Testis (tissue), 3 donors: ENCODE results near the gene IGFBP6. TPM values are rescaled to one million over a fixed set of nuclear protein-coding genes. Genes with fewer than 3 reads are reported as not detected.
A peak's percentile ranks its signal among the peaks of the same experiment; 100 is the strongest.

ENCODE experiments used
- DNase-seq: peaks from one replicate; pipeline ENCODE4 v3.0.0-alpha.2; 2019
- H3K27ac ChIP-seq, 2 donors: fragments of 200-600 bp; sonication (generic); one replicate each; pipeline ENCODE4 v1.5.1; 2019
- H3K27me3 ChIP-seq: fragments of 200-600 bp; sonication (generic); one replicate; pipeline ENCODE4 v1.5.1; 2019
- H3K36me3 ChIP-seq: fragments of 200-600 bp; sonication (generic); one replicate; pipeline ENCODE4 v1.5.1; 2017; ENCODE audit warnings: low read depth; ENCODE audit errors: missing control alignments
- H3K4me1 ChIP-seq: fragments of 200-600 bp; sonication (generic); one replicate; pipeline ENCODE4 v1.5.1; 2019
- H3K4me3 ChIP-seq, 2 donors: fragments of 200-600 bp; sonication (generic); one replicate each; pipeline ENCODE4 v1.5.1; 2017 to 2019
- H3K9me3 ChIP-seq: fragments of 200-600 bp; sonication (generic); one replicate; pipeline ENCODE4 v1.5.1; 2017
- POLR2A ChIP-seq: fragments of 450-650 bp; IDR thresholded peaks from one replicate; pipeline ENCODE4 v1.6.1; 2017; ENCODE audit warnings: antibody characterized with exemption, mild to moderate bottlenecking, moderate library complexity
- WGBS, 2 donors: methylation state at CpG; one replicate each; pipeline ENCODE4 v1.1.5; 2018; 5-methylcytosine and 5-hydroxymethylcytosine counted together
- intact Hi-C: fragments of 100-400 bp; cut with DNase I; formaldehyde crosslinking; loops from one replicate; pipeline ENCODE4 v1.15.1; 2023; ENCODE audit warnings: low total_unique reads
- polyA plus RNA-seq: library from polyadenylated mRNA; stranded (reverse); fragments of 350-450 nt; fragmentation: Illumina TruSeq; extraction: RNeasy Lipid Tissue Mini Kit (QIAGEN cat#74804); gene quantifications from one replicate; pipeline ENCODE4 v1.2.3, GENCODE V29; 2014; ENCODE audit warnings: low read depth, low replicate concordance; ENCODE audit not compliant: insufficient read depth
- total RNA-seq, 2 donors: library from RNA; depleted of rRNA; stranded (reverse); fragments of >200 nt; gene quantifications; one replicate each; pipeline ENCODE4 v1.2.3, GENCODE V29; 2016
- TF ChIP-seq, protein P1 (sequence below), 3 experiments: fragments of 450-650 bp in 2 of 3; fragments of 200-600 bp in 1 of 3; sonication (generic) in 1 of 3; IDR thresholded peaks; one replicate each; pipeline ENCODE4 v1.5.1; 2016 to 2019; ENCODE audit warnings: antibody characterized with exemption in 3 of 3, mild to moderate bottlenecking in 2 of 3, moderate library complexity in 1 of 3

IGFBP6 gene
- total and polyA plus RNA-seq, 3 donors from 2014 or later: 121 to 261 (median 185) TPM

DNA sequence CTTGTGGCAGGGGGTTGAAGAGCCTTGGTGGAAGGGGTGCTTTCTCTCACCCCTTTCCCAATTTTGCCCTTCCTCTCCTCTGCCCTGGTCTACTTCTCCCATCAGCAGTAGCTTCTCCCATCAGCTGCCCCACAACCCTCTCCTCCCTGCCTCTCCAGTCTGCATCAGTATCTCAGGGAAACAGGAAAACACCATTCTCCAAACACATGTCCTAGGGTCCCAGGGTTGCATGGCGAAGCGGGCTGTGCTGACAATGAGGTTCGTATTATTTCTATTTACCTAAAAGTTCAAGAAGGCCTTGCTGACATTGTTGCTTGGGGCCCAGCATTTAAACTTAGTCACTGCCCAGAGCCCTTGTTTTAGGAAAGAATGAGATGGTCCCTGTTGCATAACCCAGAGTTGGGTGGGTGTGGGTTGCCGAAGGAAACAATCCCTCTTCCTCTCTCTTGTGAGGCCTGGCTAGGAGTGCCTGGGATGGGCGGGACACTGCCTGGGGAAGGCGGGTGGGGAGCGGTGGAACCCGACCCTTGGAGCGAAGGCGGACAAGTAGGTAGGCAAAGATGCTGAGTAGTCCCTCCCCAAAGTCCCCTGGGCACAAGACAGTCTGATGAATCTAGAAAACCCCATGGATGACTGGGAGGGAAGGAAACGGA, 1.3 kb upstream of the IGFBP6 start:
- no peaks in the 10 kb centered on the region for H3K36me3 ChIP-seq
- peak overlapping the region in 1 of 2 donors; percentile 65 for H3K4me3 ChIP-seq
- peaks cover 12% of the 10 kb centered on the region for H3K4me1 ChIP-seq
- H3K27me3 ChIP-seq: no peaks in the 10 kb centered on the region
- TF ChIP-seq, protein P1, sequence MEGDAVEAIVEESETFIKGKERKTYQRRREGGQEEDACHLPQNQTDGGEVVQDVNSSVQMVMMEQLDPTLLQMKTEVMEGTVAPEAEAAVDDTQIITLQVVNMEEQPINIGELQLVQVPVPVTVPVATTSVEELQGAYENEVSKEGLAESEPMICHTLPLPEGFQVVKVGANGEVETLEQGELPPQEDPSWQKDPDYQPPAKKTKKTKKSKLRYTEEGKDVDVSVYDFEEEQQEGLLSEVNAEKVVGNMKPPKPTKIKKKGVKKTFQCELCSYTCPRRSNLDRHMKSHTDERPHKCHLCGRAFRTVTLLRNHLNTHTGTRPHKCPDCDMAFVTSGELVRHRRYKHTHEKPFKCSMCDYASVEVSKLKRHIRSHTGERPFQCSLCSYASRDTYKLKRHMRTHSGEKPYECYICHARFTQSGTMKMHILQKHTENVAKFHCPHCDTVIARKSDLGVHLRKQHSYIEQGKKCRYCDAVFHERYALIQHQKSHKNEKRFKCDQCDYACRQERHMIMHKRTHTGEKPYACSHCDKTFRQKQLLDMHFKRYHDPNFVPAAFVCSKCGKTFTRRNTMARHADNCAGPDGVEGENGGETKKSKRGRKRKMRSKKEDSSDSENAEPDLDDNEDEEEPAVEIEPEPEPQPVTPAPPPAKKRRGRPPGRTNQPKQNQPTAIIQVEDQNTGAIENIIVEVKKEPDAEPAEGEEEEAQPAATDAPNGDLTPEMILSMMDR (IDR thresholded peaks at IDR 0.05): no peak
- TF ChIP-seq POLR2A: no peak
- intact Hi-C loops: loop anchor here (2.0 kb wide), 1 partner anchor 25 kb away; no protein-coding TSS in a partner anchor
- no peaks in the 10 kb centered on the region for H3K9me3 ChIP-seq
- H3K27ac ChIP-seq: peak overlapping the region; percentile 45 to 87
- 21 to 26% methylated on average over 11 of the region's 11 CpGs for WGBS, 2 donors
- DNase-seq: peak; percentile 78

DNA sequence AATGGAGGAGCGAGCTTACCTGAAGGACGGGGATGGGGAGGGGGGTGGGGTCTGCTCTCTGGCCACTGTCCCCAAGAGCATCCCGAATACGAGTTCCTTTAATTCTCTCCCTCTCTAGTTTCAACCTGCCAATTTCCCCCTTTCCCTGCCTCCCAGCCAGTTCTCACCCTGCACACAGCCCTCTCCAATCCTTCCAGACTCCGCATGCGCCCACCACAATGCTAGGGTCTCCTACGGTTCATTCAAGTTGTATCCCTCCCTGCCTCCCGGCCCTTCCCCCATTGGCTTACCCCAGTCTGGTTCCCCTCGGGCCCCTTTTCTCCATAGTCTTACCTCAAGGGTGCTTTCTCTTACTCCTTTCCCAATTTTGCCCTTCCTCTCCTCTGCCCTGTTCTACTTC, 708 bp upstream of the IGFBP6 start:
- no peaks in the 10 kb centered on the region for H3K9me3 ChIP-seq
- TF ChIP-seq POLR2A: no peak
- TF ChIP-seq, protein P1 (IDR thresholded peaks at IDR 0.05): no peak
- intact Hi-C loops: loop anchor here (2.0 kb wide), 1 partner anchor 26 kb away; no protein-coding TSS in a partner anchor
- H3K36me3 ChIP-seq: no peaks in the 10 kb centered on the region
- H3K4me3 ChIP-seq: peak overlapping the region; percentile 64 to 65
- peaks cover 12% of the 10 kb centered on the region for H3K4me1 ChIP-seq
- DNase-seq: no peak
- 13 to 14% methylated on average over 9 of the region's 9 CpGs for WGBS, 2 donors
- H3K27ac ChIP-seq: peak overlapping the region; percentile 45 to 87
- no peaks in the 10 kb centered on the region for H3K27me3 ChIP-seq

GRCh38 chr12:53097207-53097563, 282 bp upstream of the IGFBP6 start:
- intact Hi-C loops: loop anchor here (2.0 kb wide), 1 partner anchor 26 kb away; no protein-coding TSS in a partner anchor
- Histone ChIP-seq H3K36me3 (no peaks in the 10 kb centered on the region), H3K9me3 (no peaks in the 10 kb centered on the region), H3K4me3 (peak overlapping the region; percentile 64 to 65), H3K27ac (peak overlapping the region; percentile 45 to 87), H3K4me1 (peaks cover 12% of the 10 kb centered on the region), H3K27me3 (no peaks in the 10 kb centered on the region)
- whole genome bisulfite sequencing, 2 donors: 1 to 4% methylated on average over 9 of the region's 9 CpGs
- TF ChIP-seq, protein P1 (IDR thresholded peaks at IDR 0.05): no peak
- no peak for TF ChIP-seq POLR2A
- peak; percentile 40 for DNase-seq

DNA sequence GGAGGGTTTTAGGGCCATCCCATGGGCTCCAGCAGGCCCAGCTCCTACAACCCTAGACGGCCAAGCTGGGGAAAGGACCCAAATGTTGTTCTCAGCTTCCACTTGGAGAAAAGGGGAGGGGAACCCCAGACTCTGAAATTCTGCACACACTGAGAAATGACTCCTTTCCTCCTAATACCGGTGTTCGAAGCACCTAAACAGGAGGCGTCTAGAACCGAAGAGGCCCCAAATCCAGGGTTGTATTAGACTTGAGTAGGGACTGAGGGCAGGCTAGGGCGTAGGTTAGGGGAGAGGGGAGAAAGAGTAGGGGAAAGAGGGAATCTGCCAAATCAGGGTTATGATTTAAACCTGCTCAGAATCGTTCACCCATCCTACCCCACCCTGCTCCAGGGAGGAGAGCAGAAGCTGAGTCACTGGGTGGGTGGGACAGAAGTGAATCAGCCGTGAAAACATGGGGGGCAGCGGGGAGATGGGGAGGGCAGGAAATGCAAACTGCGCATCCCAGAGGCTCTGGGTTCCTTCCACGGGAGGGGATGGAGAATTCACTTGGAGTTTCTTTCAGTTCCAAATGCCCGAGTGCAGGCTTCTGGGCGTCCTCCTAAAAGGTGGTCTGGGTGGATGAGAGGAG, 1.0 kb downstream of the IGFBP6 start:
- DNase-seq: no peak

More for the DNA sequence above, 1.0 kb downstream of the IGFBP6 start:
- peak overlapping the region; percentile 64 to 65 for H3K4me3 ChIP-seq
- H3K36me3 ChIP-seq: no peaks in the 10 kb centered on the region
- no peaks in the 10 kb centered on the region for H3K27me3 ChIP-seq
- TF ChIP-seq, protein P1 (IDR thresholded peaks at IDR 0.05): no peak
- no peak for TF ChIP-seq POLR2A
- no peaks in the 10 kb centered on the region for H3K9me3 ChIP-seq
- H3K4me1 ChIP-seq: peaks cover 12% of the 10 kb centered on the region
- 21 to 27% methylated on average over 12 to 13 of the region's 13 CpGs for WGBS, 2 donors
- H3K27ac ChIP-seq: peak overlapping the region; percentile 45 to 87
- intact Hi-C loops: no loop called here
